IPS DF 19.7 (cell line): ENCODE data around the gene SLC36A1.
"Not testable (repeated sequence)": the region's sequence is repeated elsewhere in the genome, so short reads cannot be mapped to it uniquely, and the experiment has no call there.

ENCODE experiments used
- DNase-seq: peaks from one replicate; pipeline ENCODE4 v3.0.0-alpha.2; 2013; ENCODE audit warnings: low read depth, low spot score

SLC36A1 gene

DNA sequence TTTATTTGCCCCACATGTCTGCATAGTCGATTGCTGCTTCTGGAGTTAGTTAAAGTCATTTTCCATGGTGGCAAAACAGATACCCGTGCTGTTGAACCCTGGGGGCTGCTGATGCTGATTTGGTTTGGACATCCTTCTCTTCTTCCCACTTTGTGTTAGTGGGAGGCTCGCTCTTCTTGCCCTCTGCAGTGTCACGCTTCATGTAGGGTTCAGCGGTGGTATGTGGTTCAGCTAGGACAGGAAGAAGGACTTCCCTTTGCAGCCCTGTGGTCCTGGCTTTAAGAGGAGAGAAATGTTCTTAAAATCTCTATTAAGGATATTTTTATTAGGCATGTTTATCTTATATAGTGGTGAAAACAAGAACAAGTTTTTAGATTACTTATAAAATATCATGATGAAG is 36.2 kb downstream of the SLC36A1 start:
- no peak for DNase-seq

DNA sequence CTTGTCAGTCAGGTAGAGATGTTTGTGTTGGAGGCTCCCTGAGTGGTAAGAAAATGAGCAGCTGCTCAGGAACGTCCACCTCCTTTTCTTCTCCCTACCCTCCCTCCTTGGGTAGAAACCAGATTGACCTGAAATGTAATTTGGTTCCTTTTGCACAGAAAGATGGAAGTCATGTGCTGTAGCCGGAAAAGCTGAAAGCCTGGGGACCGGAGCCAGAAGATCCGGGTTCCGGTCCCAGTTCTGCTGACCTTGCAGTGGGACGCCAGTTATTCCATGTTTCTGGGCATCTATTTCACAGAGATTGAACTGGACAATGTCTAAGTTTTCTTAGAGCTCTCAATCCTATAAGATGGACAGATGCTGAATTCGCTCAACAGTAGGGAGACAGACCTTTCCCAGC is 40.1 kb downstream of the SLC36A1 start:
- no peak for DNase-seq

DNA sequence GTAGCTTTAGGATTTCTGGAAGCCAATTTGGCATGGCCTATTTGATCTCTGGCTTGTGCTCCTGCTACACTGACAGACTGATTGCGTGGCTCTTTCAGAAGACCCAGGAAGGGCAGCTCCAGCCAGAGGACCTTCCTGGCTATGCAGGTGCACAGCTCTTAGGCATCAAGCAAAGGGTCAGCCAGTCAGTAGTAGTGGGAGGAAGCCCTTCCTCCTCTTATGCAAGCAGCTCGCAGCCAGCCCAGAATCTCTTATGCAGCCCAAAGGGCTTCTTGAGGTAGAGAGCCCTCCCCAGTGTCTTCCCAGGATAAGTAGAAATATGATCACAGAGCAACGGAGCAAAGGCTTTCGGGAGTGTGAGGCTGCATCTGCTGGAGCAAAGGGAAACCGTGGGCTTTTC is 43.2 kb downstream of the SLC36A1 start:
- no peak for DNase-seq

DNA sequence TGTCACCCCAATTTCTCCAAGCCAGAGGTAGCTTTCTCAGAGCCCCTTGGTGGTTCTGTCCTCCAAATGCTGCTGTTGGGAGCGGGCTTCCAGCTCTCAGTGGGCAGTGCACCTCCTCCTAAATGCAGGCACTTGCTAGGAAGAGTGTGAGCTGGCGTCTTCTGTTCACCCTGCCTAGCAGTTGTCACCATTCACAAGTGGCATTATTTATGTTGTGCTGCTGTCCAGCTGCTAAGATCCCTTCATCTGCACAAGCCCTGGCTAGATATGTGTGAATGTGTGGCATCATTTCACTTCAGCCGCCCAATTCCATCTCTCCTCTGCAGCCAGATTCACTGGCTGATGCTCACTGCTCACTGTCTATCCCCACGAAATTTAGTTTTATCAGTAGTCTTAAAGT is 43.7 kb downstream of the SLC36A1 start:
- no peak for DNase-seq

DNA sequence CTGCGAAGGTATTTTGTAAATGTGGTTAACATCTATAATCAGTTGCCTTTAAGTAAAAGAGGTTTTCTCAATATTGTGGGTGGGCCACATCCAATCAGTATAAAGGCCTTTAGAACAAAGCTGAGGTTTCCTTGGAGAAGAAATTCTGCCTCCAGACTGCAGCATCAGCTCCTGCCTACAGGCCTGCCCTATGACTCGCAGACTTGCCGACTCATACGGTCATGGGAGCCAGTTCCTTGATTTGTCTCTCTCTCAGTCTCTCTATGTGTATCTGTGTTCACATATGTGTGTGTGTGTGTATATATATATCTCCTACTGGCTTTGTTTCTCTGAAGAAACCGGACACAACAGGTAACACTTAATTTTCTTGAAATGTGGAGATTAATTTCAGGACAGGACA is 45.3 kb downstream of the SLC36A1 start:
- DNase-seq = no peak

DNA sequence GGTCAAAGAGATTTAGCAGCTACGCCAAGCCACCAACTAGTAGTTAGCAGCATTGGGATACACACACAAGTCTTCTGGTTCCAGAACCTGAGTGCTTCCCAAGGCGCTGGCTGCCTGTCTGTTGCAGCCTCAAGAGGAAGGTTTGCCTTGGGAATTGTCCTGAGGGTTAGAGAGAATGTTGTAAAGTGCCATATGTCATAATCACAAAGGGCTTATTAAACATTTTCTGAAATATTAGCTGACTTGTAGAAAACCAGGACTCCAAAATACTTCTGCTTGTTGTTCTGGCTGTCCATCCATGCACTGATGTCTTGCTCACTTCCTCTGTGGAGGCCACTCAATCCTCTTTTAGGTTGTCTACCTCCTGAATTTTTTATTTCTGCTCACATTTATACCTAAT is 46.3 kb downstream of the SLC36A1 start:
- no peak for DNase-seq

DNA sequence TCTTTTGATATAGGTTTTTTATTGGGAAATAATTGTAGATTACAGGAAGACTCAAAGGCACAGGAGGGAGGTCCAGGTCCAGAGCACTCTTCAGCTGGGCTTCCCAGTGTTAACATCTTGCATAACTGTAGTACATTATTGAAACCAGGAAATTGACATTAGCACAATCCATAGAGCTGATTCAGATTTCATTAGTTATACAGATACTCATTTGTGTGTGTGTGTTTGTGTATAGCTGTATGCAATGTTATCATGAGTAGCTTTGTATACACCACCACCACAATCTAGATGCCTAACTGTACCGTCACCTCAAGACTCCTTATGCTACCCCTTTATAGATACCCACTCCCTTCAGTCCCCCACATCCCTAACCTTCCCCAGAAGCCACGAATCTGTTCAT is 47.9 kb downstream of the SLC36A1 start:
- DNase-seq = no peak

DNA sequence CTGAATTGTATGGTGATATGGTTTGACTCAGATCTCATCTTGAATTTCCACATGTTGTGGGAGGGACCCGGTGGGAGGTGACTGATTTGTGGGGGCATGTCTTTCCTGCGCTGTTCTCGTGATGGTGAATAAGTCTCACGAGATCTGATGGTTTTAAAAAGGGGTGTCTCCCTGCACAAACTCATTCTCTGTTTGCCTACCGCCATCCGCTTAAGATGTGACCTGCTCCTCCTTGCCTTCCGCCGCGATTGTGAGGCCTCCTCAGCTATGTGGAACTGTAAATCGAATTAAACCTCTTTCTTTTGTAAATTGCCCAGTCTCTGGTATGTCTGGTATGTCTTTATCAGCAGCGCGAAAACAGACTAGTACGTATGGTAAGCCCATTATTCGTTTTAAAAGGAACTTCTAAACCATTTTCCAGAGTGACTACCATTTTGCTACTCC is 48.7 kb downstream of the SLC36A1 start:
- DNase-seq = peak; percentile 80

DNA sequence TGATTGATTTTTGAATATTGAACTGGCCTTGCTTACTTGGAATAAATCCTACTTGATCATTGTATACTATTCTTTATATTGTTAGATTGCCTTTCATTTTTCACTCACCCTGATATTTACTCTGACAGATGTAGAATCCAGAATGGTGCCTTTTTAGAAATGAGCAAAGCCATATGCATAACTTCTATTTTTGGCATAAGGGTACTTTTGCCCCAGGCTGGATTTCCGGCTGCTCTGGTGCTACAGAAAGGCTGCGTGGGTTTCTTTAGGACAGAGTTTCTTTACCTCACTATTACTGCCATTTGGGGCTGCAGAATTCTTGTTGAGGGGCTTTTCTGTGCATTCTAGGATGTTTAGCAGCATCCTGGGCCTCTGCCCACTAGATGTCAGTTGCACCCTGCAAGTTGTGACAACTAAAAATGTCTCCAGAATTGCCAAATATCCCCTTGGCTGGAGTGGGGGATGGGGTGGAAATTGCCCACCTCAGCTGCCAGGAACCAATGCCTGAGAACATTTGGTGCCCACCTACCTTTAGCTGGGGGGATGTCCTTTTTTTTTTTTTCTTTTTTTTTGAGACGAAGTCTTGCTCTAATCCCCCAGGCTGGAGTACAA is 50.1 kb downstream of the SLC36A1 start:
- no peak for DNase-seq

DNA sequence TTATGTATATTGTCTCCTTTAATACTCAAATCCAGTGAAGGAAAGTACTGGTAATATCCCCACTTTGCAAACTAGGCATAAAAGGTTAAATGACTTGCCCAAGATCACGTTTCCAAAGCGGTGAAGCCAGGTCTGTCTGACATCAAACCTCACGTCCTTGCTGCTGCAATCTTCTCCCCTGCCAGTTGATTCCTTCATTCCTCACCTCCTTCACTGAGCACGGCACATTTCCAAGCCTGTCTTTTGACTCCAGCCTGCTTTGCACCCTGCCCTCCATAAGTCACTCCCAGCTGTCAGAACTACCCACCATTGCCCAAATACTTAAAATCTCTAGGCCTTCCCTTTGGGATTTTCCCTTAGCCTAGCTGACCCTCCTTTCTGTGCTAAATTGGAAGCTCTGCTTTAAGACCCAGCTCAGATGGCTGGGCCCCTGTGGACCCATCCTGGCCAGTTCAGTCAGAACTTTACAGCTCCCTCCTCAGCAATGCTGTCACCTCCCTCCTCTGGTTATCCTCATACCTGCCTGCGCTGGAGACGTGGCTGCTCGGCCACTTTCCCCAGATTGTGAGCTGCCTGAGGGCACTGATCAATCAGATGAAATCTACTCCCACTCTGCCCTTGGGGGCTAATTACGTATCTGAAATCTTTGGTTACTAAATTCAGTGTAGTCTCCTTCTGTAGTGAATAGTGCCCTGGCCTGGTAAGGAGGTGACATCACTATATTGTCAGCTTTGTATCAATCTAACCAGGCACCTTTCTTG is 51.2 kb downstream of the SLC36A1 start:
- DNase-seq = no peak

DNA sequence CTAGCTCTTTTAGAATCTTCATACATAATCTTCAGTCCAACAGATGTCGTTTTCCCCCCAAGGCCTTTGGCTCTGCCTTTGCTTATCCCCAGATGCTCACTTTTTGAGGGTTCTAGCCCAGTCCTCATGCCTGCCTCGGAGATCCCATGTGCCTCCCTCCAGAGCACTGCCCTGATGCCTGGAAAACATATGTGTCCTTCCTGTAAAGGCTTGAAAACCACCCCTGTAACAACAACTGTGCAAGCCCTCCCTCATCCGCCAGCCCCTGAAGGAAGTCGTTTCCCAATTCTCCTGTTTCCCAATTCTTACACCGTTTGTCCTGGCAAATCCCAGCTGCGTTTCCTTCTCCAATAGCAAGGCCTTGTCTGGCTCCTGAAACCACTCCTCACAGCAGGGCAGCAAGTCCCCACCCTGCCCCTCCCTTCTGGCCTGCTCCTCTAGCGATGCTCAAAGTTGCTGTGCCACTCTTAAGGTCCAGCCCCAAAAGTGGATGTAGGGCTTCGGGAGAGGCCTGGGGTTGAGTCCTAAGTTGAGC is 52.2 kb downstream of the SLC36A1 start:
- DNase-seq = no peak

DNA sequence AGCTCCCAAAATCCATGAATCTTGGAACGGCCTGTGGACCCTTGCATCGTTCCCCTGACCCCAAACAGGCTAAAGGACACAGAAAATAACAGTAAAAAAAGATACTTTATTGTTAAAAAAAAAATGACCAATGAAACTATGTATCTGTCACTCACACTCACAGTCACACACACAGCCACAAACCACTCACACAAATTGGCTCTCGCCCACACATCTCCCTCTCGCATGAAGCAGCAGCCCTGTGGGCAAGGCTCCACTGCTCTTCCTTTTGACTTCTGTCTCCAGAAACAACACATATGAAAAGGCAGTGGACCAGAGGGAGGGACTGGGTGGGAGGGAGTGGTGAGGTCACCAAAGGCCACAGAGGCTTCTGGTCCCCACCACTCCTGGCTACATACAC is 56.6 kb downstream of the SLC36A1 start:
- DNase-seq = no peak

DNA sequence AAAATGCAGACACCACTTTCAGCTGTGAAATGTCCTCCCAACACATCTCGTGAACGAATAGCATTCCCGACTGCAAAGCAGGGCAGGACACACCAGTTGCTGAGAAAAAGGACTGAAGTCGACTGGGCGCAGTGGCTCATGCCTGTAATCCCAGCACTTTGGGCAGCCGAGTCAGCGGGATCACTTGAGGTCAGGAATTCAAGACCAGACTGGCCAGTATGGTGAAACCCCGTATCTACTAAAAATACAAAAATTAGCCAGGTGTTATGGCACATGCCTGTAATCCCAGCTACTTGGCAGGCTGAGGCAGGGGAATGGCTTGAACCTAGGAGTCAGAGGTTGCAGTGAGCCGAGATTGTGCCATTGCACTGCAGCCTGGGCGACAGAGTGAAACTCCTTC is 60.9 kb downstream of the SLC36A1 start:
- not testable (repeated sequence) for DNase-seq

DNA sequence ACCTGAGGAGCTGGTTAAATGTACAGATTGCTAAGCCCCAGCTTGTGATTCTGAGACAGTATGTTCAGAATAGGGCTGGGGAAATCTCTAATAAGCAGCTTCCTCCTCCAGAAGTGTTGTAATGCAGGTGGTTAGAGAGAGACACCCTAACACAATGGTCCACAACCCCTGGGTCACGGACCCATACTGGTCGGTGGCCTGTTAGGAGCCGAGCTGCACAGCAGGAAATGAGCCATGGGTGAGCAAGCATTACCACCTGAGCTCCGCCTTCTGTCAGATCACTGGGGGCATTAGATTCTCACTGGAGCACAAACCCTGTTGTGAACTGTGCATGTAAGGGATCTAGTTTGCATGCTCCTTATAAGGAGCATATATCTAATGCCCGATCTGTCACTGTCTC is 61.8 kb downstream of the SLC36A1 start:
- no peak for DNase-seq

DNA sequence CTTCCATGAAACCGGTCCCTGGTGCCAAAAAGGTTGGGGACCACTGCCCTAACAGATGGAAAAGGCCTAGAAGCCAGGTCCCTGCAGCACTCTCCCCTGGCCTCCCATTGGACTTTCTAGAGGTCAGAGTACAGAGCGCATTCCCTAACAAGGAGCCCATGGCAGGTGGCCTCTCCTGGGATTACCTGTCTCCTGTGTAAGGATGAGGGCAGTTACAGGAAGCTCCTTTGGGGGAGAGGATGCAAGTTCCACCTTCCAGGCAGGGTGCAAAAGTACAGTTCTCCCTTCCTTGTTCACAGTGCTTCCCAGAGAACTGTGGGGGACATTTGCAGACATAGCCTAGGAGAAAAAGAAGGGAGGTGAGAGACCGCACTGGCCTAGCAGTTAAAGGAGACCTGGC is 62.4 kb downstream of the SLC36A1 start:
- DNase-seq = no peak

DNA sequence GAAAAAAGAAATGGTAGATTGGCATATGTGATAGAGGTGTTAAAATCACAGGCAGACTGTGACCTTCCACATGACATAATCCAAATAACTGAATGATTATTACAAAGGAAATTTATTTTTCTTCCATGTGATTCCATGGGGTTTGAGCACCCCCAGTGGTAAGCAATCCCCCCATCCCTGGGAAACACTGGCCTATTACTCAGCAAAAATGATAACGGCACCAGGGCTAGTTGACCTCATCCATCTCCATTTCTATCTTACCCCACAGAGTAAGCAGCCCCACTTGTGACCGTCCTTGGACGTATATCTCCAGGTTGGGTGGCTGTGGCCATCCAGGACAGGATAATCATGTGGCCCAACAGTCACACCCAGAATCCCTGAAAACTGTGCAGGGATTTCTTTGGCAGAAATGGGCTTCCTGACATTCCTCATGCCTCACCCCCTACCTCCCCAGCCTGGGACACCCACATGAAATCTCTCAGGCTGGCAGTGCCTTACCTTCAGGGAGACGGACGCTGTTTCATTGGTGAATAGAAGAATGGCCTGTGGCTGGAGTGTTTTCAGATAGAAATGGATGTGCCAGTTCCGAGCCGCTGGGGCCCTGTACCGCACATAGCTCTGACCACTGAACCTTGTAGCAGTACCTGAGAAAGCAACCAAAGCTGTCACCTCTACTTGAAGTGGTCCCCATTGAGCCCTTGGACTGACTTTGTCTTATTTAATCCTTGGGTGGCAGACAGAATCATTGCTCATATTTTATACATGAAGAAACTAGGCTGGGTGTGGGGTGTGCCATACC is 69.9 kb downstream of the SLC36A1 start:
- no peak for DNase-seq

DNA sequence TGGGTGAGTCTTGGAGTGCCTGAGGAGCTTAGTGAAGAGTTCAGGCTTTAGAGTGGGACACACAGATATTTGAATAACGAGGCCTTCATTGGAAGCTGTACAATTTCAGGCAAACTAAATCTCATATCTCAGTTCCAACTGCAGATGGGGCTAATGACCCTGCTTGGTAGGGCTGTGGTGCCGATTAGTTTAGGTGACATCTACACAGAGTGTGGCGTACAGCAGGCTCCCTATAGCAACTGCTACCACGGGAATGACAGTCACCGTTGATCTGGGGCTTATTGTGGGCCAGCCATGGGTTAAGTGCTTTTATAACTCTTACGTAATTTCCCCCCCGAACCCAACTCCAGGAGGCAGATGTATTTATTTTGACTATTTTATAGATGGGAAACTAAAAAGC is 72.9 kb downstream of the SLC36A1 start:
- DNase-seq = no peak

DNA sequence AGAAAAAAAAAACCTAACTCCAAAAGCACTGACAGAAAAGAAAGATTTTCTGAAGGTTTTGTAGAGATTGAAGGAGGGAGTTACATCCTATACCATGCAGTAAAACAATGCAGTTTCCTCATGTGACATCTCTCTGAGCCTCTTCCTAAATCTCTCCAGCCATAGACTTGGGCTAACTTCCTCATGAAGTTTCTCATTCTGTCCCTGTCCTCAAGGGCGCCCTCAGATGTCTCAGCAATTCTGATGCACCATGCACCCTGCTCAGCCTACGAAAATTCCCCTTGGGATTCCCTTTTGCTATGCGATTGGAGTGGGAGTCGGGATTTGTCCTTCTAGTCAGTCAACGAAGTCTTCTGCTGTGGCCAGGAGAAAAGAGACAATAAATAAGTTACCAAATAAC is 74.8 kb downstream of the SLC36A1 start:
- no peak for DNase-seq

DNA sequence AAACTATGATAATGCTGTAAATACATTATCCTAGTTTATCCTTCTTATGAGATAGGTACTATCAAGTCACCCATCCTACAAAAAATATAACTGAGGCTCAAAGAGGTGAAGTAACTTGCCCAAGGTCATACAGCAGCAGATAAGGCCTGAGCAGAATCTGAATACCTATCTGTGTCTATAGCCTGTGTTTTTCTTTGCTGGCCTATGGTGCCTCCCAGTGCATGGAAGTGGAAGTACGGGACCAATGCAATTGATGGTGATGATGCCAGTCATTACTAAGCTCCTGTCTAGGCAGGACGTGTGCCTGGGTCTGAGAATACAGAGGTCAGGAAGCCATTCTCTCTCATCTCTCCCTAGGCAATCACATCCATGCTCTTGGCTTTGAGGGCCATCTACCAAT is 75.9 kb downstream of the SLC36A1 start:
- DNase-seq = peak; percentile 17

DNA sequence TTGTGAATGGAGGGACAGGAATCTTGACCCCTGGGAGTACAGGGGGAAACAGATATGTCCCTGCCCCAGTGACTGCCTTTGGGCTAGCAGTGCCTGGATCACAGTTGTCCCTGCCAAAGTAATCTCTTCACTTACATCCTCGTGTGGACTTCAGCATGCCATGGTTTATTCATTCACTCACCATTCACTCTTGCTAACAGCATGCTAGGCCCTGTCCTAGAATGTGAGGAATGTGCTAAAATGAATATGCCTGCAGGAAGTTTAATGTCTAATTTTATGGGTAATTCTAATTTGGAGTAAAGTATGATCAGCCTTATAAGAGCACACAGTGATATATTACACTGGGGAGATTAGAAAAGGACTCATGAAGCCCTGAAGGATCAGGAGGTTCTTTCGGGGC is 80.8 kb downstream of the SLC36A1 start:
- no peak for DNase-seq

DNA sequence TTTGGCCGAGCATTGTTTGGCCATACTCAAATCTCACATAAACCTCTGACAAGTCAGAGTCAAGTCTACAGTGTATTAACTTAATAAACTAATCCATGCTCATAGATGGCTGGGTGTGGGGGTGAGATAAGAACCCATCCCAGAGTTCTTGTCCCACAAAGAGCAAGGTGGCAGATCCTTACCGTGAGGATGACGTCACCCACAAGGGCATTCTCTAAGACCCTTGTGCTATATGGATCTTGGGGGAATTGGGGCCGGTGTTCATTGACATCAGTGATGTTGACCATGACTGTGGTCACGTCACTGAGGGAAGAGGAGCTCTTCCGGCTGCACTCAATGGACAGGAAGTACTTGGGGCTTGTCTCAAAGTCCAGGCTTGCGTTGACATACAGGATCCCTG is 81.6 kb downstream of the SLC36A1 start:
- no peak for DNase-seq

DNA sequence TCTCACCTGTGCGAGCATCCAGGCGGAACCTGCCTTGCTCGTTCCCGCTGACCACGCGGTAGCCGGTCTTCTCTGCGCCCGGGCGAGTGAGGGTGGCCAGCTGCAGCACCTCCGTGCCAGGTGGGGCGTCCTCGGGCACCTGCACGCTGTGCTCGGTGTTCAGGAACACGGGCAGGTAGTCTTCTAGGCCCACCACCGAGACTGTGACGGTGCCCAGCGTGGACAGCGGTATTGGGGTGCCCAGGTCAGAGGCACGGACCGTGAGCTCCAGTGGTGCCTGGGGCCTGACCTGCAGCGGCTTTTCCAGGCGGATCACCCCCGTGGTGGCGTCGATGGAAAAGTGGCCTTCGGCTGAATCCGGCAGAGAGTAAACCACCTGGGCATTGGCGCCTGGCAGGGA is 84.2 kb downstream of the SLC36A1 start:
- no peak for DNase-seq

DNA sequence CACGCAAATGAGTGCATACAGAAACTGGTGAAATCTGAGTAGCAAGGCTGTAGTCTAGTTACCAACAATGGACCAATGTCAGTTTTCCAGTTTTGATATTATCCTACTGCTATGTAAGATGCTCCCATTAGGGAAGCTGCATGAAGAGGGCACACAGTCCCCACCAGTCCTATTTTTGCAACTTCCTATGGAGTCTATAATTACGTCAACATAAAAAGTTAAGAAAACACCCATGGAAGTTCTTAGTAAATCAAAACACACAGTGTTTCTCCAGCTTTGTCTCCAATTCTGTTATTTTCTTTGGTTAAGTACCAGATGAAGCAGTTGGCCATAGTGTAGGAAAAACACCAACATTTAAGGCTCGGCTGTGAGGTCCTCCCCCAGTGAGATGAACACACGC is 85.0 kb downstream of the SLC36A1 start:
- no peak for DNase-seq
